H9 (cell line): ENCODE data around the gene BRF1. TPM values are rescaled to one million over a fixed set of nuclear protein-coding genes. Genes with fewer than 3 reads are reported as not detected.
"Not testable (repeated sequence)": the region's sequence is repeated elsewhere in the genome, so short reads cannot be mapped to it uniquely, and the experiment has no call there.

ENCODE experiments used
- DNase-seq: peaks from one replicate; pipeline ENCODE4 v3.0.0-alpha.2; 2017
- H2AFZ ChIP-seq: one replicate; pipeline ENCODE4 v1.6.1; 2013; ENCODE audit warnings: mild to moderate bottlenecking, low read length, control low read depth, moderate library complexity
- H2AK5ac ChIP-seq: 2 replicates; pipeline ENCODE4 v1.6.1; 2013; ENCODE audit warnings: low read length, control low read depth, mixed read lengths; ENCODE audit not compliant: insufficient read length
- H2BK120ac ChIP-seq: one replicate; pipeline ENCODE4 v1.6.1; 2013; ENCODE audit warnings: low read depth, mild to moderate bottlenecking, low read length, control low read depth, inconsistent platforms; ENCODE audit not compliant: poor library complexity, severe bottlenecking
- H2BK12ac ChIP-seq: 2 replicates; pipeline ENCODE4 v1.6.1; 2013; ENCODE audit warnings: low read length, control low read depth, mixed read lengths, low read depth; ENCODE audit not compliant: insufficient read length
- H2BK15ac ChIP-seq: 2 replicates; pipeline ENCODE4 v1.6.1; 2013; ENCODE audit warnings: low read depth, low read length, control low read depth
- H2BK20ac ChIP-seq: one replicate; pipeline ENCODE4 v1.6.1; 2013; ENCODE audit warnings: low read depth, mild to moderate bottlenecking, low read length, control low read depth, inconsistent platforms; ENCODE audit not compliant: poor library complexity, severe bottlenecking
- H2BK5ac ChIP-seq: 2 replicates; pipeline ENCODE4 v1.6.1; 2013; ENCODE audit warnings: low read length, control low read depth, mixed read lengths; ENCODE audit not compliant: insufficient read length
- H3K14ac ChIP-seq: 2 replicates; pipeline ENCODE4 v1.6.1; 2013; ENCODE audit warnings: low read length, control low read depth; ENCODE audit not compliant: insufficient read depth
- H3K18ac ChIP-seq: 2 replicates; pipeline ENCODE4 v1.6.1; 2013; ENCODE audit warnings: low read depth, mild to moderate bottlenecking, mixed read lengths, low read length, control low read depth; ENCODE audit not compliant: insufficient read length
- H3K23ac ChIP-seq: 2 replicates; pipeline ENCODE4 v1.6.1; 2013; ENCODE audit warnings: low read length, control low read depth, mixed read lengths, low read depth; ENCODE audit not compliant: insufficient read length
- H3K23me2 ChIP-seq: 2 replicates; pipeline ENCODE4 v1.6.1; 2013; ENCODE audit warnings: low read depth, mild to moderate bottlenecking, mixed read lengths, low read length, control low read depth; ENCODE audit not compliant: insufficient read length, poor library complexity, severe bottlenecking
- H3K27ac ChIP-seq: 2 replicates; pipeline ENCODE4 v1.5.1; 2013; ENCODE audit warnings: low read length, control low read depth, mixed read lengths, low read depth; ENCODE audit not compliant: insufficient read length
- H3K27me3 ChIP-seq: 2 replicates; pipeline ENCODE4 v1.6.1; 2013; ENCODE audit warnings: low read length, control low read depth, inconsistent platforms; ENCODE audit not compliant: insufficient read depth
- H3K4ac ChIP-seq: 2 replicates; pipeline ENCODE4 v1.6.1; 2013; ENCODE audit warnings: low read depth, mild to moderate bottlenecking, control low read depth, inconsistent platforms, low read length, moderate library complexity
- H3K4me1 ChIP-seq: 2 replicates; pipeline ENCODE4 v1.6.1; 2013; ENCODE audit warnings: low read length, control low read depth, inconsistent platforms; ENCODE audit not compliant: insufficient read depth
- H3K4me2 ChIP-seq: 2 replicates; pipeline ENCODE4 v1.6.1; 2013; ENCODE audit warnings: low read length, control low read depth, mixed read lengths; ENCODE audit not compliant: insufficient read length, insufficient read depth
- H3K56ac ChIP-seq: 2 replicates; pipeline ENCODE4 v1.6.1; 2013; ENCODE audit warnings: low read depth, mild to moderate bottlenecking, mixed read lengths, low read length, control low read depth; ENCODE audit not compliant: insufficient read length
- H3K79me1 ChIP-seq: 2 replicates; pipeline ENCODE4 v1.6.1; 2013; ENCODE audit warnings: low read depth, mild to moderate bottlenecking, moderate library complexity, low read length, control low read depth, inconsistent platforms; ENCODE audit not compliant: insufficient read depth, poor library complexity, severe bottlenecking
- H3K79me2 ChIP-seq: 2 replicates; pipeline ENCODE4 v1.6.1; 2013; ENCODE audit warnings: low read length, control low read depth, inconsistent platforms; ENCODE audit not compliant: insufficient read depth
- H3K9ac ChIP-seq: 2 replicates; pipeline ENCODE4 v1.6.1; 2013; ENCODE audit warnings: low read length, control low read depth, mixed read lengths; ENCODE audit not compliant: insufficient read length; ENCODE audit errors: extremely low read depth
- H3K9me3 ChIP-seq: one replicate; pipeline ENCODE4 v1.6.1; 2013; ENCODE audit warnings: low read depth, low read length, inconsistent platforms; ENCODE audit not compliant: control insufficient read depth
- H3T11ph ChIP-seq: one replicate; pipeline ENCODE4 v1.6.1; 2013; ENCODE audit warnings: mild to moderate bottlenecking, low read length, control low read depth, inconsistent platforms
- H4K20me1 ChIP-seq: one replicate; pipeline ENCODE4 v1.6.1; 2013; ENCODE audit not compliant: control insufficient read depth, insufficient read length, insufficient read depth
- H4K5ac ChIP-seq: 2 replicates; pipeline ENCODE4 v1.6.1; 2013; ENCODE audit warnings: low read depth, mild to moderate bottlenecking, mixed read lengths, low read length, control low read depth; ENCODE audit not compliant: insufficient read length
- H4K8ac ChIP-seq: replicated peaks from 2 replicates; pipeline ENCODE4 v1.6.1; 2013; ENCODE audit warnings: low read length, control low read depth, mixed read lengths, low read depth; ENCODE audit not compliant: insufficient read length
- H4K91ac ChIP-seq: 2 replicates; pipeline ENCODE4 v1.6.1; 2013; ENCODE audit warnings: low read depth, mild to moderate bottlenecking, moderate library complexity, mixed read lengths, low read length, control low read depth; ENCODE audit not compliant: insufficient read length
- H3K27ac Mint-ChIP-seq, 3 experiments: 2 replicates in 2 of 3; 3 replicates in 1 of 3; pipeline ENCODE4 v1.8.0; 2020 to 2021; ENCODE audit warnings: mixed read lengths in 3 of 3, mild to moderate bottlenecking in 1 of 3, moderate library complexity in 1 of 3
- H3K27me3 Mint-ChIP-seq: 2 replicates; pipeline ENCODE4 v1.8.0; 2021; ENCODE audit warnings: low read depth, mild to moderate bottlenecking, moderate library complexity, mixed read lengths
- H3K36me3 Mint-ChIP-seq, 3 experiments: 2 replicates in 2 of 3; 3 replicates in 1 of 3; pipeline ENCODE4 v1.8.0; 2020 to 2021; ENCODE audit warnings: low read depth in 3 of 3, mixed read lengths in 3 of 3; ENCODE audit not compliant: insufficient read depth in 1 of 3
- H3K4me1 Mint-ChIP-seq, 2 experiments: 2 replicates each; pipeline ENCODE4 v1.8.0; 2020; ENCODE audit warnings: mixed read lengths in 2 of 2
- H3K4me3 Mint-ChIP-seq, 2 experiments: 2 replicates in 1 of 2; 3 replicates in 1 of 2; pipeline ENCODE4 v1.8.0; 2020 to 2021; ENCODE audit warnings: mild to moderate bottlenecking in 2 of 2, mixed read lengths in 2 of 2, moderate library complexity in 1 of 2
- H3K9me3 Mint-ChIP-seq, 2 experiments: 2 replicates in 1 of 2; 3 replicates in 1 of 2; pipeline ENCODE4 v1.8.0; 2020; ENCODE audit warnings: mild to moderate bottlenecking in 2 of 2, mixed read lengths in 2 of 2, moderate library complexity in 1 of 2
- CTCF ChIP-seq: fragments of 200-600 bp; sonication (generic); conservative IDR thresholded peaks from 3 replicates; pipeline ENCODE4 v1.8.0; 2021; ENCODE audit warnings: antibody characterized with exemption, mild to moderate bottlenecking
- WGBS: extraction: QIAGEN DNeasy Blood & Tissue Kit; methylation state at CpG from one replicate; pipeline ENCODE4 v1.1.7; 2013; ENCODE audit warnings: missing lambda C conversion rate, low lambda C conversion rate, mixed read lengths; ENCODE audit not compliant: insufficient read length; ENCODE audit errors: extremely low coverage; 5-methylcytosine and 5-hydroxymethylcytosine counted together
- total RNA-seq: library from RNA; stranded (reverse); gene quantifications from 2 replicates; pipeline ENCODE4 v1.2.1, GENCODE V29; 2021

BRF1 gene
- total RNA-seq, 1 experiment from 2014 or later = 28.3 TPM

- Histone ChIP-seq H3K23me2 (no peaks in the 10 kb centered on the region), H3K14ac (no peak overlapping the region), H2AFZ (no peak overlapping the region), H2BK20ac (no peak overlapping the region), H3K23ac (no peak overlapping the region), H2BK12ac (no peak overlapping the region), H3T11ph (no peak overlapping the region), H3K18ac (no peak overlapping the region), H4K91ac (no peak overlapping the region), H3K27ac (no peak overlapping the region), H3K56ac (no peak overlapping the region), H2BK15ac (no peak overlapping the region), H2AK5ac (no peak overlapping the region), H4K8ac (no peak overlapping the region), H3K4ac (no peak overlapping the region), H3K79me2 (peaks cover 10% of the 10 kb centered on the region; the same call in 1 of the 2 replicates), H3K9me3 (no peaks in the 10 kb centered on the region), H4K20me1 (peaks cover 2% of the 10 kb centered on the region), H3K27me3 (no peaks in the 10 kb centered on the region), H3K4me1 (no peaks in the 10 kb centered on the region), H4K5ac (no peak overlapping the region), H2BK120ac (no peak overlapping the region), H3K4me2 (no peak overlapping the region), H2BK5ac (no peak overlapping the region), H3K9ac (no peak overlapping the region), H3K79me1 (peaks cover 5% of the 10 kb centered on the region)
- no peak overlapping the region for H3K4me3 Mint-ChIP-seq
- H3K9me3 Mint-ChIP-seq = peaks cover 0 to 4% of the 10 kb centered on the region in 2 experiments; a peak in 1 of 5 replicates
- TF ChIP-seq CTCF = no peak
- no peak for DNase-seq
- peaks cover 9 to 26% of the 10 kb centered on the region in 2 experiments for H3K4me1 Mint-ChIP-seq
- H3K27me3 Mint-ChIP-seq = no peaks in the 10 kb centered on the region; the same call in 1 of the 2 replicates
- peak overlapping the region in 2 of 3 experiments; percentile 53 to 55; a peak in 1 of 7 replicates for H3K27ac Mint-ChIP-seq
- WGBS = no CpG with 5 or more reads among the region's 33 CpGs
- peaks cover 3 to 13% (median 6%) of the 10 kb centered on the region in 3 experiments; a peak in 6 of 7 replicates for H3K36me3 Mint-ChIP-seq
Observed at GRCh38 chr14:105335735-105336476, 35.1 kb upstream of the BRF1 start.

- not testable (repeated sequence) for H3K27ac Mint-ChIP-seq, DNase-seq, H3K79me2 ChIP-seq, H3K56ac ChIP-seq, H3K79me1 ChIP-seq, H2AK5ac ChIP-seq, H3T11ph ChIP-seq, H2BK5ac ChIP-seq, H3K4me2 ChIP-seq, H3K27ac ChIP-seq, H3K4me3 Mint-ChIP-seq, H3K27me3 ChIP-seq, H3K4me1 ChIP-seq, H2BK15ac ChIP-seq, H2BK20ac ChIP-seq, H3K9me3 ChIP-seq, H3K23me2 ChIP-seq, H3K4ac ChIP-seq, H3K23ac ChIP-seq, H3K27me3 Mint-ChIP-seq, H4K8ac ChIP-seq, H3K14ac ChIP-seq, H3K18ac ChIP-seq, H4K5ac ChIP-seq, H2BK120ac ChIP-seq, H3K9ac ChIP-seq, H3K9me3 Mint-ChIP-seq, H4K20me1 ChIP-seq, H2AFZ ChIP-seq, H2BK12ac ChIP-seq, H4K91ac ChIP-seq
- Mint-ChIP-seq H3K36me3 (peaks cover 3 to 13% (median 6%) of the 10 kb centered on the region in 3 experiments; a peak in 6 of 7 replicates), H3K4me1 (peaks cover 15 to 26% of the 10 kb centered on the region in 2 experiments)
- WGBS = no CpG with 5 or more reads among the region's 22 CpGs
Observed at GRCh38 chr14:105335231-105335542, 34.4 kb upstream of the BRF1 start.
